D721Med (cell line): Measurements from ENCODE around the gene FBN3.

ENCODE experiments used
- DNase-seq: peaks from one replicate; pipeline ENCODE4 v3.0.0; 2011; ENCODE audit warnings: low spot score; ENCODE audit not compliant: insufficient read length
- FAIRE-seq: peaks from 2 replicates; lab custom pipeline; 2011; peaks lifted over from hg19 to GRCh38; lab: Jason Lieb, UNC
- TF ChIP-seq, protein P1 (sequence below): IDR thresholded peaks from 2 replicates; pipeline ENCODE4 v1.5.1; 2012; ENCODE audit warnings: mild to moderate bottlenecking, control low read depth; ENCODE audit not compliant: insufficient read depth; ENCODE audit errors: missing control alignments

The FBN3 gene

DNA sequence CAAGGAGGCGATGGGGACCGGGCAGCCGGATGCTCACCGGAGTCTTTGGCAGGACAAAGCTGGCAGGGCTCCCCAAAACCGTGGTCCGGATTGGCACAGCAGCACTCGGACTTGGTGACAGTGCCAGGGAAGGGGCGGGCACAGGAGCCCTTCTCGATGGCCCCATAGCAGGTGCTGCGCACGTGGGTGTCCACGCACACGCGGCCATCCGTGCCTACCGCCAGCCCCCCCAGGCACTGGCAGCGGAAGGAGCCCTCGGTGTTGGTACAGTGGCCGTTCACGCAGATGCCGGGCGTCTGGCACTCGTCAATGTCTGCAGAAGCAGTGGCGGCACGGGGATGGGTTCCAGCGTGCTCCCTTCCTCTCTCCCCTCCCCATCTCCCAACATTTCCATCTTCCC is 17.9 kb downstream of the FBN3 start:
- DNase-seq, result no peak
- TF ChIP-seq, protein P1, sequence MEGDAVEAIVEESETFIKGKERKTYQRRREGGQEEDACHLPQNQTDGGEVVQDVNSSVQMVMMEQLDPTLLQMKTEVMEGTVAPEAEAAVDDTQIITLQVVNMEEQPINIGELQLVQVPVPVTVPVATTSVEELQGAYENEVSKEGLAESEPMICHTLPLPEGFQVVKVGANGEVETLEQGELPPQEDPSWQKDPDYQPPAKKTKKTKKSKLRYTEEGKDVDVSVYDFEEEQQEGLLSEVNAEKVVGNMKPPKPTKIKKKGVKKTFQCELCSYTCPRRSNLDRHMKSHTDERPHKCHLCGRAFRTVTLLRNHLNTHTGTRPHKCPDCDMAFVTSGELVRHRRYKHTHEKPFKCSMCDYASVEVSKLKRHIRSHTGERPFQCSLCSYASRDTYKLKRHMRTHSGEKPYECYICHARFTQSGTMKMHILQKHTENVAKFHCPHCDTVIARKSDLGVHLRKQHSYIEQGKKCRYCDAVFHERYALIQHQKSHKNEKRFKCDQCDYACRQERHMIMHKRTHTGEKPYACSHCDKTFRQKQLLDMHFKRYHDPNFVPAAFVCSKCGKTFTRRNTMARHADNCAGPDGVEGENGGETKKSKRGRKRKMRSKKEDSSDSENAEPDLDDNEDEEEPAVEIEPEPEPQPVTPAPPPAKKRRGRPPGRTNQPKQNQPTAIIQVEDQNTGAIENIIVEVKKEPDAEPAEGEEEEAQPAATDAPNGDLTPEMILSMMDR, result no peak
- no peak for FAIRE-seq

DNA sequence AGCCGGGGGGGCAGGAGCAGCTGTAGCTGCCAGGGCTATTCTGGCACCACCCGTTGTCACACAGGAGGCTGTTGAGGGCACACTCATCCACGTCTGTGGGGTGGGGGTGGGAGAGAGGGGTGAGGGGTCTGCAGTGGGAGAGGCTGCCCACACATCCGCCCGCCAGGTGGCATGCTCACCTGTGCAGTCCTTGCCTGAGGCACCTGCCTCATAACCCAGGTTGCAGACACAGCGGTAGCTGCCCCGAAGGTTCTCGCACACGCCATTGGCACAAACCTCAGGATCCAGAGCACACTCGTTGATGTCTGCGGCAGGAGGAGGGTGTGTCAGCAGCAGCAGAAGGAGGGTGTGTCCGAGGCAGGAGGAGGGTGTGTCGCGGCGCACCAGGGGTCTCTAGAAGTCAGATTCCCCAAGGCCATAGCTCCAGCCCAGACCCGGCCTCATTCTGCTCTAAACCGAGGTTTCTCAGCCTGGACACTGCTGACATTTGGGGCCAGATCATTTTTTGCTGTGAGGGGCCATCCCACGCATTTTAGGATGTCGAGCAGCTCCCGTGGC is 20.3 kb downstream of the FBN3 start:
- DNase-seq, result no peak
- TF ChIP-seq, protein P1, result no peak
- FAIRE-seq, result no peak

DNA sequence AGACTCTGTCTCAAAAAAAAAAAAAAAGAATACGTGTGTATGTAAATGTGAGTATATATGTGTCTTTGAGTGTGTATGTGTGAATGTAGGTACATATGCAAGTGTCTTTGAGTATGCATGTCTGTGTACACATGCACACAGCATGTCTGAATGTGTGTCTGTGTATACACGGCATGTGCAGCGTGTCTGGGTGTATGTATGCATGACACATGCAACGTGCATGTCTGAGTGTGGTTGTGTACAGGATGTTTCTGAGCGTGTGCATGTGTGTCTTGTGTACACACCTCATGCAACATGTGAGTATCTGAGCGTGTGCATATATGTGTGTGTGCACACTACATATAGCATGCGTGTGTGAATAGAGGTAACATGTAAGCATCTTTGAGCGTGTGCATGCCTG is 20.8 kb downstream of the FBN3 start:
- TF ChIP-seq, protein P1, result no peak
- FAIRE-seq (no peak), DNase-seq (no peak)

DNA sequence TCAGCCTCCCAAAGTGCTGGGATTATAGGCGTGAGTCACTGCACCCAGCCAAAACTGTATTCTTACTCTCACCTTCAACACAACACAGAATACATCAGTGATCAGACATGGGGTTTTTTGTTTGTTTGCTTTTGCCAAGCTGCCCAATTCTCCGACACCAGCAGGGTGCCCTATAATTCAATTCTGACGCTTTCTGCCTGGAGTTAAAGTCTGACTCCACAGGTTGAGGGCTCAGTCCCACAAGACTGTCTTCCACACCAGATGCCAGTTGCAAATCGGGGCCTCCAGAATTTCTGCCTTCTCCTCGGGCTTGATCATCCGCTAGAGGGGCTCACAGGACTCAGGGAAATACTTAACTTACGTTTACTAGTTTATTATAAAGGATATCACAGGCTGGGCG is 22.1 kb downstream of the FBN3 start:
- FAIRE-seq, result no peak
- TF ChIP-seq, protein P1, result no peak
- DNase-seq, result no peak

DNA sequence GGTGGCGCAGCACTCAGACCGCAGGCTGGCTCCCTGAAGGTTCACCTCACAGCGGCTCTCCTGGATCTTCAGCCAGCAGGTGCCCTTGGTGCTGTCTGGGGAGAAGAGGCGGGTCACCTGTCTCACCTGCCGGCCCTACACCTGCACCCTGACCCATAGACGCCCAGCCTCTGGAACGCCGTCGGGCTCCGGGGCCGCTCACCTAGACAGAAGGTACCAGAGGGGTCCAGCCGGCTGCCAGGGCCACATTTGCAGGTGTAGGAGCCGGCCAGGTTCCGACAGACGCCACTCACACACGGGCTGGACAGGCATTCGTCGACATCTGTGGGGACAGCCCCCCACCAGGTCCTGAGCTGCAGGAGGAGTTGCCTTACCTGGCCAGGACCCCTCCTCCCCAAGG is 22.9 kb downstream of the FBN3 start:
- DNase-seq, result no peak
- TF ChIP-seq, protein P1, result no peak
- FAIRE-seq, result no peak

DNA sequence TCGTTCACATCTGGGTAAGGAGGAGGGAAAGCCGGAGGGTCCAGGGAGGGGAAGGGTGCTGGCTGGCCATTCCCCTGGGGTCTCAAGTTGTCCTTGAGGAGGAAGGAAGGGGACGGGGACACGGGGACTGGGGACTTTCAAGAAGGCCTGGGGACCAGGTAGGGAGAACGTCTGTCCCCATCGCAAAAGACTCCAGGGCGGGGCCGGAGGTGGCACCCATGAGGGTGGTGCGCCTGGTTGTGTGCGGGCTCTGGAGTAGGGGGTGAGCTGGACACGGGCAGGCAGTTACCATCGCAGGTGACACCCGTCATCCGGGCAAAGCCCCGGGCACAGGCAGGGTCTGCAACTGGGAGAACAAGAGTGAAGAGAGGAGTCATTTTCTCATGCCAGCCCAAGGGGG is 23.4 kb downstream of the FBN3 start:
- DNase-seq (no peak), FAIRE-seq (no peak)
- TF ChIP-seq, protein P1, result no peak

DNA sequence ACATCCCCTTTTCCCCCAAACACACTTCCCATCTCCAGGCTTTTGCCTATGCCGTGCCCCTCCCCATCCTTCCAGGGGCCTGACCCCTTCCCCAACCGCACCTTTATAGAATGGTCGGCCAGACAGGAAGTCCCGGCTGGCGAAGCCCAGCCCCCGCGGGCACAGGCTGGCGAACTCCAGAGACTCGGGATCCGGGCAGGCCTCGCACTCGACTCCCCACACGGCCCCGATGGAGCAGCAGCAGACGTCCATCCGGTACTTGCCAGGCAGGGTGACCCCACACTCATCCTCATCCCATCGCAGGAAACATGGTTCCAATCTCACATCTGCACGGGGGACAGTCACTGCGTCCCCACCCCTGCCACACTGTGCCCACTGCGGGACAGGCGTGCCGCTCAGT is 25.7 kb downstream of the FBN3 start:
- FAIRE-seq, result no peak

More for the DNA sequence above, 25.7 kb downstream of the FBN3 start:
- TF ChIP-seq, protein P1, result no peak
- no peak for DNase-seq
